ENCODE data around the gene AK3.
"Not testable (repeated sequence)": the region's sequence is repeated elsewhere in the genome, so short reads cannot be mapped to it uniquely, and the experiment has no call there.

GRCh38 chr9:4783191-4783590 lies 42.2 kb upstream of the AK3 start:
- TF ChIP-seq POLR2AphosphoS5, CTCF, POLR2A (IDR thresholded peaks at IDR 0.05): not testable (repeated sequence)

Data from breast epithelium (tissue), 3 donors.